DMS153 (cell line): Measurements from ENCODE around the gene DIP2B.

Source experiments
- DNase-seq: peaks from one replicate; lab custom pipeline; 2025; lab: John Stamatoyannopoulos, UW

The DIP2B gene

DNA sequence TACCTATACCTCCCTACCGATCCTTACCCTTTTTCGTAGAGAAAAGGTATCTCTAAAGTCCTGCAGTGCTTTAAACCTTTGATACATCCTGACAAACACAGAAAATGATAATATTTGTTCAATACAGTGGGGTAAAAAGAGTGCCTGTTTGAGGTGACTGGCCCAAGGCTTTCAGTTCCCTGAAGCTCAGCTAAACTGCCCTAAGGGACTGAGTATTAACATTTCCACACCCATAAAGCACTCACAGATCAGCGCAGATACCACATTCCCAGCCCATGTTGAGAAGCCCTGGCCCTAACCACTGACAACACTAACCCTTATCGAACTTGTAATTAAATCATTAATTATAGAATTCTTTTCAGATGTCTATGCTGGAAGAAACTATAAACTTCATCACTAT, 108.7 kb downstream of the DIP2B start:
- no peak for DNase-seq

DNA sequence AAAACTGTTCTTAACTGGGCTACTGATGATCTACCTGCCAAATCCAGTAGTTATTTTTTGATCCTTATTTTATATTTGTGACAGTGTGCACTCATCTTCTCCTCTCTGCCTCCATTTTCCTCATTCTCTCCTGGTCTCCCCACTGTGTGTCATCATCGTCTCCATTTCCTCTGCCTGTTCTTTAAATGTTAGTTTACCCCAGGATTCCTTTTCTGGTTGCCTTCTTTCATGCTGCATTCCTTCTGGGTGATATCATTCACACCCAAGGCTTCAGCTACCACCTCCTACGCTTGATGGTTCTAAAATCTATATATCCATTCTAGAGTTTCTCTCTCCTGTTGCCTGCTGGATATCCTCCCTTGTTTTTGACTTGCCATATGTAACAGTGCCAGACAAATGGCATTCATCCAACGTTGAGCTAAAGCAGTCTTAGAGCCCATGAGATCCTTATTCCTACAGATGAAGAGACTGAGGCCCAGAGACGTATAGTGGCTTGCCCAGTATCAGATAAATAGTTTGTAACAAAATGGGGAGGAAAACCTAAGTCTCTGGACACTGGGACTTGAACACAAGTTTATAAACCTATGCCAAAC, 109.5 kb downstream of the DIP2B start:
- DNase-seq, result no peak

DNA sequence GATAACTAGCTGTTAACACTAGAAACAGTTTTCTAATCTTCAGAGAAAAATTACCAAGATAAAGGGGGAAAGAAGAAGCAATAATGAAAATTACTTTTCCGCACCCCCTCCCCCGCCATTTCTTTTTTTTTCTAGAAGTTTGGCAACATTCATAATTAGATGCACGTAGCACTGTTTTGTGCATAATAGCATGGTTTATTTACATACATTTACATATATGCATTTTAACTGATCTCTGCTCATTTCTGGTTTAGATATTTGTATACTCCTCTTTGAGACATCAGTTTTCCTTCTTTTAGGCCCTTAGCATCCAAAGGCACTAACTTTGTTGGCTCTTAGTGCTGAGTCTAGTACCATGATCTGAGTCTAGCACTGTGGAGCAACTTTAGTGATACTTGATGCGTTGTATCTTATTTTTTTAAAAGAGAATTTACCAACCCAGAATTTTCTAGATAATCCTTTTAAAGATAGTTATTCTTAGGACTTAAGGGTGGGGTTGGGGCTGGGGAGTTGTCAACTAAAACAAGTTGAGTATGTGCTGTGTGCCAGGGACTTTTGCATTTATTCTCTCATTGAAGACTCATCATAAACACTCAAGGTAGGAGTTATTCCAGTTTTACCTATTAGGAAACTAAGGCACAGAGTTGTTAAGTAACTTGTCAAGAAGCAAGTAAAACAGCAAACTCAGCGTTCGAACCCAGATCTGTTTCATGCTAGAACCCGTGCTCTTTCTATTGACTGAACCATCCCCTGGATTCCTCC, 110.5 kb downstream of the DIP2B start:
- no peak for DNase-seq

DNA sequence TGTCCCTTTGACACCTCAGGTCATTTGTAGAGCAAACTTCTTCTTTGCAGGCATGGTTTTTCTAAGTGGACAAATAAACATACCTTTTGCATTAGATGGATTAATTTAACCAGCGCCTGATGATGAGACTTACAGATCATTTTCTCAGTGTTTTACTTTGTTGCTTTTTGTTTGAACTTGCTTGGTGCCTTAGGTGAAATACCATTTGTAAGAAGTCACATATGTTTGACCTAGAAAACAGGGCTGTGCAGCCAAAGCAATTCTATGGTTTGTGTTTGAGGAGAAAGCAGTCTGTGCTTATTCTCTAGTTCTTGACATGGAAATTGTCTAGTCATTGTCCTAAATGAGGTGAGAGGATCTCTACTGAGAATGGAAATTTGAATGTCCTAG, 111.1 kb downstream of the DIP2B start:
- no peak for DNase-seq

DNA sequence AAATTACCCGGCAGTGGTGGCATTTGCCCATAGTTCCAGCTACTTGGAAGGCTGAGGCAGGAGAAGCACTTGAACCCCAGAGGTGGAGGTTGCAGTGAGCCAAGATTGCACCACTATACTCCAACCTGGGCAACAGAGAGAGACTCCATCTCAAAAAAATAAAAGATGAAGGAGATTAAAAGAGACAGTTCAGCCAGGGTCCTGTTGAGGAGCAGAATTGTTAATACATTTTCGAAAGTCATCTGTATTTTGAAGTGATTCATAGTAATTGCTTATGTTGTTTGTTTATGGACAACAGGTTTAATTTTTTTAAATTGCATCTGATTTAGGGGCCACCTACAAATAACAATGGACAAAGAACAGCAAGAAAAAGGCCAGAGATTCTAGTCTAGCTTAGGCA, 112.9 kb downstream of the DIP2B start:
- DNase-seq, result no peak

DNA sequence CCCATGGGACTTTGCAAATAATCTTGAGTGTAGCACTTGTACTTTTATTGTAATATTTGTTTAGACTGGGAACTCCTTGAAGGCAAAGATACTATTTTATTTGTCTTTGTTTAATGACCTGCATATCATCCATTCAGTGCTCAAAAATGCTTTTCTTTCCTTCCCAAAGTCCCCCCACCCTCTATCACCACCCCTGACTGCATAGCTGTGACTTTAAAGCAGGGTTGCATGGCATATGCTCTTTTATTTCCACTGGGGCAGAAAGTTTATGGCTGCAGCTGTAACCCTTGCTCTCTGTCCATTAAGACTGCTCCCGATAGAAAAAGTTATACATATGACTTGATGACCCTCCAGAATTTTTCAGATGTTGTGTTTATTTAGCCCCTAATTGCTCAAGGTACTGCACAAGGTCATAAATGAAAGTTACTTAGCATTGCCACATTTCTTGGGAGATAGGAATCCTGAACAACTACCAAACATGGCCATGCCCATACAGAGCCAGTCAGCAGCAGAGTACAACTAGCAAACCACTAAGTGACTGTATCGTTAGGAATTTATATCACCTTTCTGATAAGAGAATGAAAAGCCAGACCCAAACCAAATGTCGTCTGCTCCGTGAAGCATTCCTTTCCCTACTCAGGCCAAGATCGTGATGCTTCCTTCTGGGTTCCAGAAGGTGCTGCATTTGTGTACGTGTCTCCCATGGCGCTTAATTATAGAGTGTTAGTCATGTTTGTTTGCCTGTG, 114.3 kb downstream of the DIP2B start:
- no peak for DNase-seq

DNA sequence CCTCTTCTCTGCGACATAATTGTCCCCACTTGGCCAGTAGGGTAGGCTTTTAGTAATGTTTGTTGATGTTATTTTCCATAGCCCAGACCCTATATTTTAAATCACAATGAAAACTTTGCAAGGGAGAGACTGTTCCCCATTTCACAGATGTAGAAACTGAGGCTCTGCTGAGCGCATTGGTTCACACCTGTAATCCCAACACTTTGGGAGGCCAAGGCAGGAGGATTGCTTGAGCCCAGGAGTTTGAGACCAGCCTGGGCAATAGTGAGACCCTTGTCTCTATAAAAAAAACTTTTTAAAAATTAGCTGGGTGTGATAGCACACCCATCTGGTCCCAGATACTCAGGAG, 114.8 kb downstream of the DIP2B start:
- DNase-seq, result no peak

DNA sequence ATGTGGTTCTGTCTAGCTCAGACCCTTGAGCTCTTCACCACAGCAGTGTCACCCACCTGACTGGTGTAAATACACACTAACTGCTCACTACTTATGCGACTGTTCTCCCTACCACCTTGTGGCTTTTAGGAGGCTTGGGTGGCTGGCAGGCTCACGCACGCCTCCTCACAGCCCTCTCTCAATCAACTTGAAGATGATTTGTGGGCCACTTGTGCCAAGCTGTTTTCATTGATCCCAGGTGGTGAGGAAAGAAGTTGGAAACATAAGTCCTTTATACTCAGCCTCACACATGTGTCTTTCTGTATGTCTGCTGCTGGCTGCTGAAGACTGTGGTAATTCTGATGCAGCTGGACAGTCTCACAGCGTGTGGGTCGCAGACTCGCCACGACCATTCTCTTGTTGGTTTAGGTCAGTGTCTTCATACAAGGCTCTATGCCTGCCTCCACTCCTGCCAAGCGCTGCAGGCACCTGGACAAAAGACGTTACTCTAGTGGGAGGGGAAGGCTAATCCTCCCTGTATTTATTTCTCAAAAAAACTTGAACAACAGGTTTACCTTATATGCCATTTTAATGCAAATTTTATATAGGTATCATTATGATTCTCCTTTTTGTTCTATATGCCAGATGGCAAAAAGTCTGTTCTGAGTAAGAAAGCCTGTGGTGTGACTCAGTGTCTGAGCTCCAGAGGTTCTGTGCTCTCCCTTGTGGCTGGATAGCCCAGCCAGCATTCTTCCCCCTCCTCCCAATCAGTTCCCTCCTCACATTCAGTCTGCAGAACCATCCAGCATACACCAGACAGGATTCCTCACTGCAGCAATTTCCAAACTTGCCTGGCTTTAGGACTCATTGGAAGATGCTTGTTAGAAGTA, 115.6 kb downstream of the DIP2B start:
- DNase-seq, result no peak

DNA sequence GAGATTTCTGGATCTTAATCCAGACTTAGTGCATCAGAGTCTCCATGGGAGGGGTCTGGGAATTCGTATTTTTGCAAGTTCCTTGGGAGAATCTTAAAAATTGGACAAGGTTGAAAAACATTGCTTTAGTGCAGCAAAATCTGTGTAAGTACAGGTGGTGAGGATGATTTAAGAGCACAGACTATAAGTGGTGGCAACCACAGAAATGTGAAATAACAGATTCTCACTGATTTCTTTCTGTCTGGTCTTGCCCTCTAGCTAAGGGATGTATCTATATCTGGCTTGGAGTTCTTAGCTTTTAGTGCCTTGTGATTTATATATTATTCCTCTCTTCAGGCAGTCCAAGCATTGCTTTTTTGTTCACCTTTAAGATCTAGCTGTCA, 116.2 kb downstream of the DIP2B start:
- no peak for DNase-seq

DNA sequence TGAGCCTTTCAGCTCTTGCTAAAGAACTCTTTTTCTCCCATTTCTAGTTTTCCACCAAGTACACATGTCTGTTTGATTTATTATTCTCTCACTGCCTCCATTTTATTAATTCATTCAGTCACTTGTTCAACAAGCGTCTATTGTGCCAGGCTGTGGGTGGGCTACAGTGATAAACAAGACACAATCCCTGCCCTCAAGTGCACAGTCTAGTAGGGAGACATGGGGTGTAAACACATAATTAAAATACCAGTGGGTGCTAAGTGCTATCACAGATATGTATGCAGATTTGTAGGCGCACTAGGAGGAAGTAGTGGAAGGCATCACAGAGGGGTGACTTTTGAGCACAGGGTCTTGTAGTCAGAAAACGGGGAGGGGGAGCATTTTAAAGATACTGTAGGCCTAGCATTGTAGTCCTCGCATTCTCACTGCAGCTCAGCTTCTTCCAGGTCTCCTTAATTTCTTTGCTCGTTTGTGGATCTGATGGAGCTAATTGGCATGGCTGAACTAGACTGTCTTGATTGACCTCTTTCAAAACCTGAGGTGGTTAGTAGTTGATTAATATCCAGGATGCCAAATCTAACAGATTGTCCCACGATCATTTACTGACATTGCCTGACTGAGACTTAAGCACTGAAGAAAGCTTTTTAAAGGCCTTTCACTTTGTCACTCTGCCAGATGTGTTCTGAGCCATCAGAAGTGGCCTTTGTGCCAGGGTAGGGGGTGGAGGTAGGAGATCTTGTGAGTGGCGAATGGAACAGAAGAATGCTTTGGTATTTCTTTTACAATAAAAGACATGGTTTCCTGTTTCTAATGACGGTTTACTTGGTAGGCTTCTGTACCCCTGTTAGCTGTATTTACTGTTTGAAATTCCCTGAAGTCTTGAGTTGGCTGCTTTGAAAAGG, 116.9 kb downstream of the DIP2B start:
- no peak for DNase-seq

DNA sequence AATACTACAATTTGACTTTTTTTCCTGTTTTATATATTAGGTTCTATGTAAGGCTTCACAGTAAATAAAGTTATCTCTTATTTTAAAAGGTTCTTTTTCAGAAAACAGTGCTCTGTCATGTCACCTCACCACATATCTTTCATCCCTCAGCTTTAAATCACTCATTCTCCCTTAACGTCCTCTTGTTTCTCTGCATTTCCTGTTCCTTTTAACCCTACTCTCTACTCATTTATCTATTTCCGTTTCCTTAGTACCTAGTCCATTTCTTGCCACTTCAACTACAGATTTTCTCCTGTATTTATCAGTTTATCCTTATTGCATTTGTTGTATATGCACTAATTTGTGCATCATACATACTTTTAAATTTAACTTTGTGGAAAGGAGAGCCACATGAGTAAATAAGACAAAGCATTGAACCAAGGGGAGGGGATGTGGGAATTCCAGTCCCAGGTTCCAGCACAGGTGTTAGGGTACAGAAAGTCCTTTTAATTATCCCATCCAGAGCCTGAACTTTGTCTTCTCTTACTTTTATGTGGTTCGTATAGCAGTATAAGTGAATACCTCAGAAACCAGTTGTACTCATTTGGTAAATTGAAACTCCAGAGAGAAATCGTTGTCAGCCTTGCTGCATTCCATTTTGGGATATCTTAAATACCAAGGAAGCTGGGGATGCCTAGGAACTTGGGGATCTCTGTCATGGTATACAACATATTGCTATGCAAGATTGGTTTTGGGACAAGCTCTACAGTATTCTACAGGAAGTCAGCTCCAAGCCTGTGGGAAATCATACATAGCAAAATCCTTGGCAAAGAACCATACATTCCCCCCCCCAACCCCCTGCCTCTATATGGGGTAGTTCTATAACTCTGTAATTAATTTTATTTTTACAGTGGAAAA, 120.5 kb downstream of the DIP2B start:
- no peak for DNase-seq

DNA sequence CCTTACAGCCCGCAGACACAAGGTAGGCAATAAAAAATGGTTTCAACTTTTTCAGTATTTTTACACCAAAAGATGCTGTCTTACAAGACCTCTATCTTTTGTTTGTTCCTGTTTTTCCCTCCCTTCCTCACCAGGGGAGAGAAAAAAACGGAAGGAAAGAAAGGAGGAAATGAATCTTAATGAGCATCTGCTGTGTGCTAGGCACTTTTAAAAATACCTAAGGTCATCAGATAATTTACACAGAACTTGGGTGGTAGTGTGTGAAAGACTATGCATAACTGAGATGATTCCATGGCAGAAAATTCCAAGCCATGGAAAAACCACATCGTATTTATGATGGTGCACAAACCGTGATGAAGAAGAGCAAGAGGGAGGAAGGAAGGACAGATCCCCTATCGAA, 121.2 kb downstream of the DIP2B start:
- DNase-seq, result no peak

DNA sequence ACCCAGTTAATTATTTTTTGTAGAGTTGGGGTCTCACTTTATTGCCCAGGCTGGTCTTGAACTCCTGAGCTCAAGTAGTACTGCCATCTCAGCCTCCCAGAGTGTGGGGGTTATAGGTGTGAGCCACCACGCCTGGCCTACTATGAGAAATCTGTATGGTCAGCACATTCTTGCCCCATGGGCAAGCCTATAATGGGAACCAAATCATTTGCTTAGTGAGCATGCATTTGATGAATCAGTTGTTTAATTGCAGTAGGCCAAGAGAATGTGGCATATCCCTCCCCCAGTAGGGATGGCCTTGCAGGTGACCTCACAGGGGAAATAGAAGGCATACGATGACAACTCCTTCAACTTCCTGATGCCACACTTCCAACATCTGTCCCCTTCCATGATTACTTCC, 122.7 kb downstream of the DIP2B start:
- no peak for DNase-seq

DNA sequence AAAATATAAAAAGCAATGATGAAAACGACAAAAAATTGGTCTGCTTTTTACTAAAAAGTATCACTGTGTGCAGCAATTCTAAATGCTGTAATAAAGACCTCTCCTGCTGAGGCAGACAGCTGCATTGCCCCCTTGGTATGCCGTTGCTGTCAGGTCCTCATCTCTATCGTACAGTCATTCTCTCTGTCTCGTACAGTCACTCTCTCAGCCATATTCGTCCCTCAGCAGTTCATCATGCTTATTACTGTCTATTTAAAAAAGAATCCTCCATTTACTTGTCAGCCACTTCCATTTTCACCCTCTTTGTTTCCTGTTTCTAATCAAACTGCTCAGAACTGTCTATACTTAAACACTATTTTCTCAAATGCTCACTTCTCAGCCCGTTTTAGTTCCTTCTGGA, 123.6 kb downstream of the DIP2B start:
- no peak for DNase-seq

DNA sequence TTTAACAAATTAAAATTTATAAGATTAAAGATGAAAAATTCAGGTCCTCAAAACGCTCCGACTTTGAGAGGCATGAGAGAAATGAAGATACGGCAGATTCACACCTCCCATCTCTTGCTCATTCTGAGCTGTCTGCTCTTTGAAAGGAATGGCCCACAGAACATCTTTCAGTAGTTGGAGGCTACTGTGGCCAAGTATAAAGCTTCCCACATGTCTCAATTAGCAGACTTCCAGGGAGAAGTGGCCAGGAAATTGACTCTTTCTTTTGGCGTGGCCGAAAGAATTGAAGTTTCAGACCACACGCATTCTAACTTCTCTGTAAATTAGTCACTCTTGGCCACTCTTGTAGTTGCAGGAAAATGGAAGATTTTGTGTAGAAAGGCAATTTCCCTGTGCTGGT, 129.2 kb downstream of the DIP2B start:
- DNase-seq, result no peak

DNA sequence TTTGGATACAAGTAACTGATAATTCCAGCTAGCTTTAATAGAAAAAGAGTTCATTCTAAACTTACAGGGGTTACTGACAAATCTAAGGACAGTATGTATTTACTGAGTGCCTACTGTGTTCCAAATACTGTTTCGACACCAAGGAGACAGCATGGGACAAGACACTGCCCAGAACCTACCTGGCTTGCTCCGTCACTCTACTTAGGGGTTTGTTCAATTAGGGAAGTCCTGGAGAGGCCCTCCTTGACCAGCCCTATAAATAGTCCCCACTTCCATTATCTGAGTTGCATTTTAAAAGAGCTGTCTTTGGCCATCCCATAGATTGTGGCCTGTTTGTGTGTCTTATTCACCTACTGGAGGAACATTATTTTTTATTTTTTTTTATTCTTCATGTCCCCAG, 129.6 kb downstream of the DIP2B start:
- DNase-seq, result no peak

DNA sequence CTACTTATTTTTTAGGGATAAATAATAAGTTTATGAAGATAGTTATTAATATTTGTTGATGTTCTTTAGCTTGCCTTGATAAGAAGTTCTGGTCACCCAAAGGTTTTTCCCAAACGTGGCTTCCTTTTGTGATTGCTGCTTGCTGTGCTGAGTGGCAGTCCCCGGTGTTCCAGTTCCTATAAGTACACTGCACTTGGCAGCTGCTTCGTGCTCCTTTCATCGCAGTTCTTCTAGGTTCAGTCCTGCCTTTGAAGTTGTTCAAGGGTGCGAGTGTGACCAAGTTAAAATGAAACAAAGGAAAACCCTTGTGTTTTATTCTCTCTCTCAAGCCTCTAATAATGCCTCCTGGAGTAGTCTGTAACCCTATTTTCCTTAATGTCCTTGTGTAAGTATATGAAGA, 130.6 kb downstream of the DIP2B start:
- DNase-seq, result no peak

DNA sequence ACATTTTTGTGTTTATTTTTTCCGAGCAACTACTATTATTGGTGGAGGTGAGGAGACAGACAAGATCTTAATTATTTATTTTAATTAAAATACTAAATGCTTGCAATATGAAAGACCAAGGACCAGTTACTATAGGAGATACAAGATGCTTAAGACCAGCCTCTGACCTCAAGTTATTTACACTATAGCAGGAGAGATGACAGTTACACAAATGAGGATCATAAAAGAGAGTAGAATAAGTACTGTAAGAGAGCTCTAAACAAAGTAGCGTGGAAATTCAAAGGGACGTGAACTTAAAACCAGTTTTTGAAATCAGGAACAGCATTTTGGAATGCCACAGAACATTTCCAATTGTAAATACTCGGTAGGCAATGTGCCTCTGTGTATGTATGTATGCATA, 131.1 kb downstream of the DIP2B start:
- DNase-seq, result no peak

DNA sequence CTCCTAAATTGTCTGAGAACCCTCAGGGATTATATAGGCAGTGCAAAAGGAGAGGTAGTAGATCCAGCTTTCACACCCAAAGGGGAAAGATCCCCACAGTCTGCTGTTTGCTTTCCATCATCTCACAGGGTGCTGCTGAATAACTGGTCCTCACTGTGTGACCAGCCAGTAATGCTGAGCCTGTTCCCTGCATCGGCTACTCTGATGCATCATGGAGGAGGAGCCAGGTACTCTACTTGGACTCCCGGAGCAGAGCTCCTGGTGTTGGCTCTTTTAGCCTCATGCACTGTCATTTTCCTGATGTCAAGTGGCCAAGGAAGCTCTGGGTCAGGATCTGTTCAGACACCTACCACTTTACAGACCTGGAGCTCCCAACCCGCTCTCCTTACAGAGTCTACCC, 131.7 kb downstream of the DIP2B start:
- DNase-seq, result no peak

DNA sequence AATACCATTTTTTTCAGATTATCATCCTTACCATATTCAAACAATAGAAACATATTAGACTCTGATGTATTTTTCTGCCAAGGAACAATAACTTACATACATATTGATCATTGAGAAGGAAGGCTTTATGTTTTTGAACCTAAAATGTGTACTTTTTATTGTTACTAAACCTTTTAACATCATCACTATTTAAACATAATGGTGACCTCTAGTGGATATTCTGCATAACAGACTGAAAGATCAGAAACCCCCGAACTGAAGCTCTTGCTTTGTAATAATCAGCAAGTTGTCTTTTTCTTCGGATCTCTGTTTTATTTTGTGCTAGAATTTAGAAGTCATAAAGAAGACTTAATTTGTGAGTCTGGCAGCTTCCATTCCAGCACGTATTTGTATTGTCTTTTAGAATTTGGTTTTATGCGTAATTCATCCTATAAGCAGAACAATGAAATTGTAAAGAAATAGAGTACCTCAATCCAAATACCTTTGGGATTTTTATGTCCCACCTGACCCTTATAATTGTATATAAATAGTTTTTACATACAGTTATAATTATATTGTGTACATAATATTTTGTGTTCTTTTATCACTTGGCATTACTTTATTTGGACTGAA, 133.2 kb downstream of the DIP2B start:
- peak; percentile 12 for DNase-seq
